ENCODE measurements around the gene MACROD2.

- TF ChIP-seq NR3C1 (IDR thresholded peaks at IDR 0.05) (no peak), HOXA7 (CRISPR knock-in tag; IDR thresholded peaks at IDR 0.05) (no peak), CTCF (IDR thresholded peaks at IDR 0.05) (no peak), SMC3 (IDR thresholded peaks at IDR 0.05) (no peak), CBX2 (IDR thresholded peaks at IDR 0.05; ENCODE audit: borderline replicate concordance, low read depth) (no peak), NPAS2 (CRISPR knock-in tag; IDR thresholded peaks at IDR 0.05; ENCODE audit: borderline replicate concordance) (no peak), ATOH8 (CRISPR knock-in tag; IDR thresholded peaks at IDR 0.05; ENCODE audit: low read depth) (no peak), EP300 (IDR thresholded peaks at IDR 0.05) (no peak), KDM5A (IDR thresholded peaks at IDR 0.05) (no peak)
Observed at GRCh38 chr20:16003310-16003709, 2008.0 kb downstream of the MACROD2 start.

Measured in A549 (cell line).